Spleen (tissue), 11 donors: Measurements from ENCODE around the gene ZNF227. TPM values are rescaled to one million over a fixed set of nuclear protein-coding genes. Genes with fewer than 3 reads are reported as not detected.
"Not testable (repeated sequence)": the region's sequence is repeated elsewhere in the genome, so short reads cannot be mapped to it uniquely, and the experiment has no call there.

Source experiments
- DNase-seq: peaks from one replicate; pipeline ENCODE4 v3.0.0-alpha.2; 2020
- H3K27ac ChIP-seq, 8 donors: fragments of 200-600 bp; sonication (generic) in 7 of 8; 1 replicate in 4 of 8; 2 replicates in 4 of 8; pipeline versions ENCODE4 v1.5.0 to v1.8.0; 2016 to 2021; ENCODE audit warnings: inconsistent platforms in 4 of 8, mild to moderate bottlenecking in 4 of 8, moderate library complexity in 1 of 8
- H3K27me3 ChIP-seq, 7 donors: fragments of 200-600 bp; sonication (generic) in 6 of 7; replicated peaks in 1 of 7; 1 replicate in 4 of 7; 2 replicates in 3 of 7; pipeline versions ENCODE4 v1.5.0 to v1.8.0; 2016 to 2021; ENCODE audit warnings: inconsistent platforms in 3 of 7, mild to moderate bottlenecking in 1 of 7
- H3K36me3 ChIP-seq, 6 donors: fragments of 200-600 bp; sonication (generic) in 5 of 6; 1 replicate in 4 of 6; 2 replicates in 2 of 6; pipeline versions ENCODE4 v1.5.0 to v1.8.0; 2016 to 2021; ENCODE audit warnings: inconsistent platforms in 2 of 6
- H3K4me1 ChIP-seq, 6 donors: fragments of 200-600 bp; sonication (generic) in 5 of 6; 1 replicate in 3 of 6; 2 replicates in 3 of 6; pipeline versions ENCODE4 v1.5.0 to v1.8.0; 2016 to 2021; ENCODE audit warnings: inconsistent platforms in 3 of 6
- H3K4me3 ChIP-seq, 8 donors: fragments of 200-600 bp; sonication (generic) in 7 of 8; 1 replicate in 4 of 8; 2 replicates in 4 of 8; pipeline versions ENCODE4 v1.5.0 to v1.8.0; 2016 to 2021; ENCODE audit warnings: inconsistent platforms in 4 of 8, mild to moderate bottlenecking in 4 of 8, moderate library complexity in 2 of 8
- H3K9me3 ChIP-seq, 8 donors: fragments of 200-600 bp; sonication (generic) in 7 of 8; 1 replicate in 4 of 8; 2 replicates in 4 of 8; pipeline versions ENCODE4 v1.5.0 to v1.8.0; 2016 to 2021; ENCODE audit warnings: inconsistent platforms in 4 of 8
- POLR2A ChIP-seq, 3 donors: fragments of 450-650 bp; IDR thresholded peaks; one replicate each; pipeline ENCODE4 v1.5.1; 2017; ENCODE audit warnings: antibody characterized with exemption in 3 of 3, mild to moderate bottlenecking in 1 of 3
- POLR2AphosphoS5 ChIP-seq, 3 donors: sonication (generic); formaldehyde crosslinking; IDR thresholded peaks; one replicate each; pipeline ENCODE4 v1.5.1; 2017; ENCODE audit warnings: antibody characterized with exemption in 3 of 3
- WGBS, 5 donors: extraction: QIAGEN DNeasy Blood & Tissue Kit in 3 of 5; methylation state at CpG; one replicate each; pipeline versions ENCODE4 v1.1.5 to v1.1.7; 2013 to 2018; 5-methylcytosine and 5-hydroxymethylcytosine counted together
- intact Hi-C: fragments of 100-400 bp; cut with DNase I; formaldehyde crosslinking; loops from one replicate; pipeline ENCODE4 v1.15.0; 2023; ENCODE audit warnings: low total_unique reads
- polyA plus RNA-seq, 3 donors: library from polyadenylated mRNA; stranded (reverse); fragments of 200-250 nt; gene quantifications; one replicate each; pipeline ENCODE4 v1.2.1, GENCODE V29; 2013
- total RNA-seq, 7 donors: library from RNA; depleted of rRNA in 3 of 7; stranded (reverse); fragments of >200 nt in 3 of 7; fragmentation: NEBNext Ultra II Directional in 4 of 7; extraction: Animal tissue kit (Norgen Biotek cat#: 25700) in 4 of 7; gene quantifications; one replicate each; pipeline versions ENCODE4 v1.1.0 to v1.2.1, GENCODE V29; 2016 to 2021
- TF ChIP-seq, protein P1 (sequence below), 11 experiments: fragments of 200-600 bp in 7 of 11; fragments of 450-650 bp in 4 of 11; sonication (generic) in 4 of 11; IDR thresholded peaks in 8 of 11; conservative IDR thresholded peaks in 3 of 11; 1 replicate in 7 of 11; 2 replicates in 4 of 11; pipeline versions ENCODE4 v1.4.0 to v1.8.0; 2016 to 2021; ENCODE audit warnings: antibody characterized with exemption in 11 of 11, inconsistent platforms in 4 of 11, mild to moderate bottlenecking in 1 of 11
- donor health status: healthy with polysubstance abuse.
- donor health status: DM: no; HTN: no; CAD: no; lungs with moderate emphysema.
- donor health status: DM: no; HTN: no; CAD: no.
- donor health status: Bipolar disorder and iron deficiency.
- donor health status: healthy.
- donor health status: DM: no; HTN: no; CAD: no.
- donor health status: DM: yes; HTN: yes; CAD: no.

ZNF227 gene
- total and polyA plus RNA-seq, 10 donors, result 4.7 to 32.6 (median 29.8) TPM

DNA sequence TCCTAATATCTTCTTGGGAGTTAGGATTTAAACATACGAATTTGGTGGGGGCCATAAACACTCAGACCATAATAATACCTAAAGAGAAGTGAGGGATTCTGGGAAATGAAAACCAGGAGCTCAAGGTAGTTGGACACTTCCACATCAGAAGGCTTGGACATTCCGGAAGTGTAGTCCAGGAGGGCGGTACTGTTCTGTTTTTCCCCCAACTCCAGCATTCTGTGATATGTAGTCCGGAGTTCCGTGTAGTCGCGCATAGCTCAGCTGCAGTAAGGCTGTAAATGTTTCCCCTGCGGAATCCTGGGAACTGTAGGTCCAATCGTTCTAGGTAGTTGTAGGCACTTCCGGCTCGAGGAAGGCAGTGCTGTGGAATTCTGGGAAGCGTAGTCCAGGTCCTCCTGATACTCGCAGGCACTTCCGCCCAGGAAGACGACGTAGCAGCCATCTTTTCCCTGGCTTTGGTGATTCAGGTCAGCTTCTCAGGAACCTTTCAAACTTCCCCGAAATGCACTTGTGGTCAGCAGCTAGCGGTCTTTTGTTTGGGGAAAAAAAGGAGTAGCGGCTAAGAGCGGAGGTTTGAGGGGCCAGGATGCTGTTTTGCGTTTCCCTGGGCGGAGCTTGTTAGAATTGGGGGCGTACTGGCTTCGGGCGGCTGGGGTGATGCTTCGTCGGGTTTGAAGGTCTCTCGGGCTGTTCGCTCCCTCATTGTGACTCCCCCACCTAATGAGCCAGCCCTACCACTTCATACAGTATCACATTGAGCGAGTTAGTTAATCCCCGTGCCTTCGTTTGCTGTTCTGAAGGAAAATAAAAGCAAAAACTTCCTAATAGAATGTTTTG lies 47.4 kb upstream of the ZNF227 start, which contains the start of gene ZNF226:
ZNF226 (plus strand) TSS at position 428 of the 840 bp plus-strand sequence. CDS start 4,981 bp downstream, outside the sequence.
- WGBS, 5 donors, result 0 to 1% (median 1%) methylated on average over 32 of the region's 32 CpGs
- peak in 1 of 3 donors; percentile 58 for TF ChIP-seq POLR2A (IDR thresholded peaks at IDR 0.05)
- TF ChIP-seq, protein P1, sequence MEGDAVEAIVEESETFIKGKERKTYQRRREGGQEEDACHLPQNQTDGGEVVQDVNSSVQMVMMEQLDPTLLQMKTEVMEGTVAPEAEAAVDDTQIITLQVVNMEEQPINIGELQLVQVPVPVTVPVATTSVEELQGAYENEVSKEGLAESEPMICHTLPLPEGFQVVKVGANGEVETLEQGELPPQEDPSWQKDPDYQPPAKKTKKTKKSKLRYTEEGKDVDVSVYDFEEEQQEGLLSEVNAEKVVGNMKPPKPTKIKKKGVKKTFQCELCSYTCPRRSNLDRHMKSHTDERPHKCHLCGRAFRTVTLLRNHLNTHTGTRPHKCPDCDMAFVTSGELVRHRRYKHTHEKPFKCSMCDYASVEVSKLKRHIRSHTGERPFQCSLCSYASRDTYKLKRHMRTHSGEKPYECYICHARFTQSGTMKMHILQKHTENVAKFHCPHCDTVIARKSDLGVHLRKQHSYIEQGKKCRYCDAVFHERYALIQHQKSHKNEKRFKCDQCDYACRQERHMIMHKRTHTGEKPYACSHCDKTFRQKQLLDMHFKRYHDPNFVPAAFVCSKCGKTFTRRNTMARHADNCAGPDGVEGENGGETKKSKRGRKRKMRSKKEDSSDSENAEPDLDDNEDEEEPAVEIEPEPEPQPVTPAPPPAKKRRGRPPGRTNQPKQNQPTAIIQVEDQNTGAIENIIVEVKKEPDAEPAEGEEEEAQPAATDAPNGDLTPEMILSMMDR (IDR thresholded peaks at IDR 0.05 in 8 of 11, conservative IDR thresholded peaks at IDR 0.05 in 3 of 11), result peak in 2 of 11 experiments; percentile 6 to 20
- TF ChIP-seq POLR2AphosphoS5 (IDR thresholded peaks at IDR 0.05), result peak in 2 of 3 donors; percentile 89 to 96
- H3K27ac ChIP-seq, result peak within 1 kb of the TSS; percentile 81 to 95 (median 90)
- intact Hi-C loops, result loop anchor here (5.0 to 10.0 kb wide), 2 partner anchors 42 to 50 kb away; partner anchors contain the start of gene ZNF225
- H3K4me3 ChIP-seq, result peak within 1 kb of the TSS; percentile 52 to 82 (median 66)
- H3K36me3 ChIP-seq, result peaks cover 9 to 41% (median 35%) of the 10 kb centered on the region in 6 donors
- H3K4me1 ChIP-seq, result peaks cover 9 to 25% (median 16%) of the 10 kb centered on the region in 6 donors
- peak; percentile 91 for DNase-seq
- H3K27me3 ChIP-seq, result no peaks in the 10 kb centered on the region
- peaks cover 4 to 86% (median 78%) of the 10 kb centered on the region in 8 donors for H3K9me3 ChIP-seq

DNA sequence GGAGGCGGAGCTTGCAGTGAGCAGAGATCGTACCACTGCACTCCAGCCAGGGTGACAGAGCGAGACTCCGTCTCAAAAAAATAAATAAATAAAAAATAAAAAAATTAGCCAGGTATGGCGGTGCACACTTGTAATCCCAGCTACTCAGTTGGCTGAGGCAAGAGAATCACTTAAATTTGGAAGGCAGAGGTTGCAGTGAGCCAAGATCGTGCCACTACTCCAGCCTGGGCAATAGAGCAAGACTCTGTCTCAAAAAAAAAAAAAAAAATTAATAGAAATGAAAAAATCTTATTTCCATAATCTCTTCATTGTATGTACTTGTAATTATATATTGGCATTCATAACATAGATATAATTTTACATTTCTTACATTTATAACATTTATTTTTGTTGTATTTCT lies 41.7 kb upstream of the ZNF227 start:
- Histone ChIP-seq H3K9me3 (peaks cover 34 to 97% (median 92%) of the 10 kb centered on the region in 8 donors), H3K36me3 (peaks cover 62 to 99% (median 93%) of the 10 kb centered on the region in 6 donors), H3K4me1 (peaks cover 6 to 15% (median 11%) of the 10 kb centered on the region in 6 donors)
- H3K27me3 ChIP-seq, H3K27ac ChIP-seq, intact Hi-C loops, DNase-seq, H3K4me3 ChIP-seq: not testable (repeated sequence)
- WGBS, 5 donors, result 94 to 98% (median 98%) methylated on average over 6 of the region's 6 CpGs

DNA sequence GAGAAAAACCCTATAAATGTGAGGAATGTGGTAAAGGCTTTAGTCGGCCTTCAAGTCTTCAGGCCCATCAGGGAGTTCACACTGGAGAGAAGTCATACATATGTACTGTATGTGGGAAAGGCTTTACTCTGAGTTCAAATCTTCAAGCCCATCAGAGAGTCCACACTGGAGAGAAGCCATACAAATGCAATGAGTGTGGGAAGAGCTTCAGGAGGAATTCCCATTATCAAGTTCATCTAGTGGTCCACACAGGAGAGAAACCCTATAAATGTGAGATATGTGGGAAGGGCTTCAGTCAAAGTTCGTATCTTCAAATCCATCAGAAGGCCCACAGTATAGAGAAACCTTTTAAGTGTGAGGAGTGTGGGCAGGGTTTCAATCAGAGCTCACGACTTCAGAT lies 35.7 kb upstream of the ZNF227 start:
- H3K4me1 ChIP-seq, result no peaks in the 10 kb centered on the region
- no peaks in the 10 kb centered on the region for H3K27me3 ChIP-seq
- no peak overlapping the region for H3K27ac ChIP-seq
- TF ChIP-seq POLR2AphosphoS5 (IDR thresholded peaks at IDR 0.05), result no peak
- no peak for TF ChIP-seq POLR2A (IDR thresholded peaks at IDR 0.05)
- TF ChIP-seq, protein P1 (IDR thresholded peaks at IDR 0.05 in 8 of 11, conservative IDR thresholded peaks at IDR 0.05 in 3 of 11), result no peak
- H3K36me3 ChIP-seq, result peaks cover 48 to 61% (median 58%) of the 10 kb centered on the region in 6 donors
- WGBS, 5 donors, result 89 to 100% (median 97%) methylated on average over 3 of the region's 3 CpGs
- no peak for DNase-seq
- peaks cover 49 to 100% (median 100%) of the 10 kb centered on the region in 8 donors for H3K9me3 ChIP-seq
- H3K4me3 ChIP-seq, result peak overlapping the region in 1 of 8 donors; percentile 7
- intact Hi-C loops, result no loop called here

DNA sequence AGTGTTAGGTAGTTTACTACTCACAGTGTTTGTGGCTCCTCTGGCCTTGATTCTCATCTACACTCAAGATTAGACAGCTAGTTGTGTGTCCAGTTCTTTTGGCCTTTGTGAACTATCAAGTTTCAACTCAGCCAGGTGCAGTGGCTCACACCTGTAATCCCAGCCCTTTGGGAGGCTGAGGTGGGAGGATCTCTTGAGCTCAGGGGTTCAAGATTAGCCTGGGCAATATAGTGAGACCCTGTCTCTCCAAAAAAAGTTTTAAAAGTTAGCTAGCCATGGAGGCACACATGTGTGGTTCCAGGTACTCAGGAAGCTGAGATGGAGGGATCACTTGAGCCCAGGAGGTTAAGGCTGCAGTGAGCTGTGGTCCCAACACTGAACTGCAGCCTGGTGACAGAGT lies 31.4 kb upstream of the ZNF227 start:
- H3K27ac ChIP-seq, result no peak overlapping the region
- no peaks in the 10 kb centered on the region for H3K27me3 ChIP-seq
- no peak for DNase-seq
- TF ChIP-seq POLR2AphosphoS5 (IDR thresholded peaks at IDR 0.05) (no peak), POLR2A (IDR thresholded peaks at IDR 0.05) (no peak)
- TF ChIP-seq, protein P1 (IDR thresholded peaks at IDR 0.05 in 8 of 11, conservative IDR thresholded peaks at IDR 0.05 in 3 of 11), result no peak
- peaks cover 6 to 17% (median 15%) of the 10 kb centered on the region in 6 donors for H3K36me3 ChIP-seq
- H3K4me3 ChIP-seq, result no peak overlapping the region
- peaks cover 21 to 100% (median 100%) of the 10 kb centered on the region in 8 donors for H3K9me3 ChIP-seq
- H3K4me1 ChIP-seq, result no peaks in the 10 kb centered on the region
- intact Hi-C loops, result no loop called here
